Uterus (tissue), 2 donors: ENCODE data around the gene PDPN.

Source experiments
- CTCF ChIP-seq, 4 experiments: fragments of 200-600 bp in 2 of 4; fragments of 450-650 bp in 2 of 4; sonication (generic) in 2 of 4; IDR thresholded peaks; one replicate each; pipeline ENCODE4 v1.5.1; 2016 to 2019; ENCODE audit warnings: antibody characterized with exemption in 4 of 4, mild to moderate bottlenecking in 2 of 4, moderate library complexity in 1 of 4
- POLR2A ChIP-seq, 2 donors: fragments of 450-650 bp; IDR thresholded peaks; one replicate each; pipeline ENCODE4 v1.6.1; 2016; ENCODE audit warnings: antibody characterized with exemption in 2 of 2, mild to moderate bottlenecking in 1 of 2, moderate library complexity in 1 of 2

DNA sequence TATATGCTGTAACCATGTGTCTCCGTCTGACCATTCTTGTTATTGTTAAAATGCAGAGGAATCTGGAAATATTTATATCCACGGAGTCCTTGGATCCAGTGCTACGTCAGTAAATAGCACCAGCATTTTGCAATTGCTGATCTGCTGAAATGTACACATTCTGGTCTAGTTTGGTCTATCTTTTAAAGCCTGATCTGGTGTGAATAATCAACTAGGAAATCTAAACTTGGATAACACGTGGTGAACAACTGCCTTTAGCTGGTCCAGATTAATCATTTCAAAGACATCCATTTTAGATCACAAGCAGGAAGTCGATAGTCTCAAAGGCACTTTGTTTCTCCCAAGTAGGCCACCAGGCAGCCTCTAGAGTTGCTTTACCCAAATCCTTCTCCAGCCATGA, 32.6 kb downstream of the PDPN start:
- no peak for TF ChIP-seq POLR2A (IDR thresholded peaks at IDR 0.05)
- TF ChIP-seq CTCF (IDR thresholded peaks at IDR 0.05), result no peak
